ENCODE results near the gene PLPPR5. TPM values are rescaled to one million over a fixed set of nuclear protein-coding genes. Genes with fewer than 3 reads are reported as not detected.

Gene PLPPR5
- total and polyA plus RNA-seq, 2 of the 8 experiments (the other 6 are each of a cell fraction or from before 2014, with no cell fraction given) = 1.9 to 5.6 TPM

GRCh38 chr1:99049745-99050144 is 45.1 kb upstream of the PLPPR5 start:
- H2BK15ac ChIP-seq (ENCODE audit: low read length) = no peak overlapping the region
- H3K79me2 ChIP-seq (ENCODE audit: control insufficient read depth in 1 of 2, insufficient read depth in 2 of 2, low read length in 2 of 2) = no peaks in the 10 kb centered on the region
- H3K56ac ChIP-seq (replicated peaks; ENCODE audit: insufficient read length, low read depth, low read length) = no peak overlapping the region
- no peaks in the 10 kb centered on the region for H3K36me3 ChIP-seq (ENCODE audit: control insufficient read depth in 2 of 4, insufficient read depth in 4 of 4, low read length in 3 of 4)
- no peak overlapping the region for H2AK5ac ChIP-seq (ENCODE audit: low read depth, low read length)
- no peaks in the 10 kb centered on the region for H3K4me1 ChIP-seq (replicated peaks in 1 of 4; ENCODE audit: control insufficient read depth in 3 of 4, insufficient read depth in 4 of 4, low read length in 3 of 4)
- no peak overlapping the region for H3K27ac ChIP-seq (ENCODE audit: low read depth, low read length)
- H3K27me3 ChIP-seq (replicated peaks in 1 of 4; ENCODE audit: control insufficient read depth in 3 of 4, extremely low read depth in 1 of 4, insufficient read depth in 3 of 4, low read length in 3 of 4) = no peaks in the 10 kb centered on the region
- H2BK20ac ChIP-seq (ENCODE audit: low read length) = no peak overlapping the region
- H2AFZ ChIP-seq (ENCODE audit: low read length) = no peak overlapping the region
- TF ChIP-seq, protein P1, sequence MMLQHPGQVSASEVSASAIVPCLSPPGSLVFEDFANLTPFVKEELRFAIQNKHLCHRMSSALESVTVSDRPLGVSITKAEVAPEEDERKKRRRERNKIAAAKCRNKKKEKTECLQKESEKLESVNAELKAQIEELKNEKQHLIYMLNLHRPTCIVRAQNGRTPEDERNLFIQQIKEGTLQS (IDR thresholded peaks at IDR 0.05; ENCODE audit: insufficient read depth, low read depth, low read length) = no peak
- no peak for TF ChIP-seq JUN (IDR thresholded peaks at IDR 0.05; ENCODE audit: low read depth, low read length)
- no peak for TF ChIP-seq SP4 (IDR thresholded peaks at IDR 0.05; ENCODE audit: low read length)
- no peak for TF ChIP-seq MAFK (IDR thresholded peaks at IDR 0.05; ENCODE audit: low read depth, low read length)
- no peak for TF ChIP-seq CREB1 (IDR thresholded peaks at IDR 0.05)
- TF ChIP-seq, protein P2, sequence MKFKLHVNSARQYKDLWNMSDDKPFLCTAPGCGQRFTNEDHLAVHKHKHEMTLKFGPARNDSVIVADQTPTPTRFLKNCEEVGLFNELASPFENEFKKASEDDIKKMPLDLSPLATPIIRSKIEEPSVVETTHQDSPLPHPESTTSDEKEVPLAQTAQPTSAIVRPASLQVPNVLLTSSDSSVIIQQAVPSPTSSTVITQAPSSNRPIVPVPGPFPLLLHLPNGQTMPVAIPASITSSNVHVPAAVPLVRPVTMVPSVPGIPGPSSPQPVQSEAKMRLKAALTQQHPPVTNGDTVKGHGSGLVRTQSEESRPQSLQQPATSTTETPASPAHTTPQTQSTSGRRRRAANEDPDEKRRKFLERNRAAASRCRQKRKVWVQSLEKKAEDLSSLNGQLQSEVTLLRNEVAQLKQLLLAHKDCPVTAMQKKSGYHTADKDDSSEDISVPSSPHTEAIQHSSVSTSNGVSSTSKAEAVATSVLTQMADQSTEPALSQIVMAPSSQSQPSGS (IDR thresholded peaks at IDR 0.05; ENCODE audit: low read length) = no peak
- no peak for TF ChIP-seq POLR2A (IDR thresholded peaks at IDR 0.05; ENCODE audit: control extremely low read depth in 1 of 2, low read depth in 2 of 2, low read length in 2 of 2)
- no peak for TF ChIP-seq ZNF274 (IDR thresholded peaks at IDR 0.05; ENCODE audit: borderline replicate concordance, extremely low read depth, low read length)
- no peak for TF ChIP-seq RNF2 (IDR thresholded peaks at IDR 0.05; ENCODE audit: borderline replicate concordance, low read depth, low read length, missing control alignments, poor library complexity, severe bottlenecking)
- no peak for TF ChIP-seq KDM1A (IDR thresholded peaks at IDR 0.05; ENCODE audit: borderline replicate concordance, low read length)
- TF ChIP-seq SUZ12 (IDR thresholded peaks at IDR 0.05; ENCODE audit: low read length) = no peak
- no peak for TF ChIP-seq TAF7 (optimal IDR thresholded peaks at IDR 0.05; ENCODE audit: borderline replicate concordance, low read depth, low read length)
- DNase-seq (ENCODE audit: low read depth in 1 of 2, low spot score in 2 of 2) (no peak), FAIRE-seq (no peak)
- peaks cover 0 to 4% of the 10 kb centered on the region in 2 experiments; a peak in 1 of 4 replicates for H3K9me3 ChIP-seq (ENCODE audit: insufficient read depth in 2 of 2, low read depth in 1 of 2, low read length in 1 of 2)
- H3K18ac ChIP-seq (ENCODE audit: extremely low read depth, low read length) = no peak overlapping the region
- no peak overlapping the region for H2BK5ac ChIP-seq (ENCODE audit: low read depth, low read length)
- WGBS, 2 experiments (ENCODE audit: extremely low coverage in 1 of 2, insufficient coverage in 1 of 2, insufficient read length in 1 of 2, insufficient replicate concordance in 2 of 2, low coverage in 1 of 2, low lambda C conversion rate in 2 of 2, missing lambda C conversion rate in 1 of 2) = 95% methylated on average over 3 of the region's 3 CpGs; no CpG with 5 or more reads in 1 of the 2 experiments
- H3K4me3 ChIP-seq (ENCODE audit: extremely low read depth in 1 of 4, insufficient read depth in 2 of 4, low read depth in 3 of 4, low read length in 4 of 4) = no peak overlapping the region
- no peak overlapping the region for H2BK120ac ChIP-seq (replicated peaks; ENCODE audit: low read depth, low read length)
- no peak overlapping the region for H3K9ac ChIP-seq (replicated peaks in 1 of 4; ENCODE audit: extremely low read depth in 1 of 4, low read depth in 3 of 4, low read length in 3 of 4)
- no peak overlapping the region for H3K4ac ChIP-seq (replicated peaks; ENCODE audit: insufficient read length, low read depth, low read length)
- H4K8ac ChIP-seq (ENCODE audit: extremely low read depth, insufficient read depth, low read length) = no peak overlapping the region
- H4K20me1 ChIP-seq (replicated peaks in 1 of 2; ENCODE audit: control insufficient read depth in 1 of 2, insufficient read depth in 2 of 2, low read length in 2 of 2) = no peaks in the 10 kb centered on the region
- H4K5ac ChIP-seq (ENCODE audit: insufficient read length, low read depth, low read length) = no peak overlapping the region
- H3K14ac ChIP-seq (ENCODE audit: insufficient read length) = no peak overlapping the region
- no peak overlapping the region for H3K4me2 ChIP-seq (ENCODE audit: insufficient read depth in 1 of 2, low read depth in 2 of 2, low read length in 2 of 2)
- no peak overlapping the region for H3K23ac ChIP-seq (ENCODE audit: insufficient read length)
- H4K91ac ChIP-seq (replicated peaks; ENCODE audit: insufficient read length, low read length) = no peak overlapping the region
- no peaks in the 10 kb centered on the region for H3K79me1 ChIP-seq (ENCODE audit: low read depth, low read length)
- H2BK12ac ChIP-seq (ENCODE audit: low read depth, low read length) = no peak overlapping the region
- ChIA-PET POLR2A (ENCODE audit: partially characterized antibody) (no interaction called here), CTCF (ENCODE audit: partially characterized antibody) (interaction anchor here (1.3 kb wide), 1 partner anchor 11 kb away, joined by 4 read pairs; no protein-coding TSS in a partner anchor)
- H3K23me2 ChIP-seq (ENCODE audit: low read depth, low read length) = no peaks in the 10 kb centered on the region
